Midbrain (tissue), 1 donor: ENCODE results near the gene FNDC3B.

Experiments
- DNase-seq: peaks from one replicate; lab custom pipeline; 2025; lab: John Stamatoyannopoulos, UW

The FNDC3B gene

DNA sequence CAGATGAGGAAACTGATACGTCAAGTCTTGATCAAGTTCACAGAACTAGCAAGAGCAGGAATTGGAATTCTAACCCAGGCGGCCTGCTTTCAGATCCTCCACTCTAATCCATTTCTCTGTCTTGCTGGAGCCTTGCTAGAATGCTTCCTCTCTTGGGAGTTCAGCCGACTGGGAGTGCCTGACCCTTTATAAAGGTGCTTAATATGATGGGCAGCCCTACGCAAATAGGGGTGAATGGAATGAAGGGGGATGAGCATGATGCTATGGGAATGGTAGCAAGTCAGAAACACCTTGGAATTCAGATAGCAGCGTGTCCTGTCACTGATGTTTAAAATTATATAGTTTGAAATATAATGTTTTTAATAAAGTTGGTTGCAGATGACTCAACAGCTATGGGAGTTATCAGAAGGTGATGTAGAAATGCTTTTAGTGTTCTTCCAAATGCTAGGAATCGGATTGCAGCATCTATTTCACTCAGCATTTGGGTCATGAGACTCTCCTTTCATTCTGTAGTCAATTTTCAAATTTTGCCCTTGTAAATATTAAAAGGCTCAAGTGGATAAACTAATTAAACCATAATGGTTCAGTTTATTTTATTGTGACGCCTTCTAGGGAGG is 150.7 kb downstream of the FNDC3B start:
- no peak for DNase-seq

GRCh38 chr3:172190980-172191379 is 151.6 kb downstream of the FNDC3B start:
- DNase-seq: no peak

DNA sequence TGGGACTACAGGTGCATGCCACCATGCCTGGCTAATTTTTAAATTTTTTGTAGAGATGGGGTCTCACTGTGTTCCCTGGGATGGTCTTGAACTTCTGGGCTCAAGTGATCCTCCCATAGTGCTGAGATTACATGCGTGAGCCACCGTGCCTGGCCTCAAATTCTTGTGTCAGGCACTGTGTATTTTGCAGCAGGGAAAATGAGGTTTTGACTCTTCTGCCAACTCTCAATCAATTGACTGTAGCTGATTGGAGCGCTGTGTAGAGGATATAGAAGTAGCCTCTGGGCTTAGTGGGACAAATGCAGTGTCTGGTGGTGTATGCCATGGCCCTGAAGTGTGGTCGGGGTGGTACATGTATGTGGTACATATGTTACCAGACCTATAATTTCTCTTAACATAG is 152.3 kb downstream of the FNDC3B start:
- no peak for DNase-seq

GRCh38 chr3:172192830-172193415 is 153.5 kb downstream of the FNDC3B start:
- DNase-seq: no peak

GRCh38 chr3:172193436-172193835 is 154.1 kb downstream of the FNDC3B start:
- DNase-seq: no peak

DNA sequence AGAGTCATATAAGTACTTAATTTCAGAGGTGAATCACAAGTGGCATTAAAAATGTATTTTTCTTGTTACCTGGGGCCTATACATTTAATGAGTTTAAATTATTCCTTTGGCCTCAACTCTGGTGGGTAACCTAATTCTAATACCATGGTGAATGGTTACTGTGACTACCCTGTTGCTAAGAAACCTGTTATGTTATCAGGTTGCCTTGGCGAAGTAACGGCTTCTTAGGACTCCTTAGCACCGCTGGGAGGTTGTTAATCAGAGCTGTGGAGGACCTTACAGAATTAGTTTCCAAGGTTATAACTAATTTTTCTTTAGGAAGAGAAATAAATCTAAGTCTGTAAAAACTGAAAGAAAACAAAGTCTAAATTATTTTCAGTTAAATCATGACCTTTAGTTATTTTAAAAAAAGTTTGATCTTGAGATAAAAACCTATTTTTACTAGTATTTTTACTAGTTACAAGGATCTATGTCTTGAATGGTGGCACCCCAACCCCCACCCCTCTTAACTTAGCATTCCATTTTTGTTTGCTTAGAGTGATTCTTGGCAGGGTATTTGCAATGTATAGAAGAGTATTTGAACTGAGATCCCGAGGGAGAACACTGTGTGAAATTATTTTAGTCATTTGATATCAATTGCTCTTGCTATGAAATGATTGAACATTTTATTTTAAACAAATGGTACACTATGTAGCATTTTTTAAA is 155.5 kb downstream of the FNDC3B start:
- no peak for DNase-seq

- DNase-seq: no peak
Measured at GRCh38 chr3:172195407-172195754, 156.0 kb downstream of the FNDC3B start.

- no peak for DNase-seq
Measured at GRCh38 chr3:172197344-172197743, 158.0 kb downstream of the FNDC3B start.

DNA sequence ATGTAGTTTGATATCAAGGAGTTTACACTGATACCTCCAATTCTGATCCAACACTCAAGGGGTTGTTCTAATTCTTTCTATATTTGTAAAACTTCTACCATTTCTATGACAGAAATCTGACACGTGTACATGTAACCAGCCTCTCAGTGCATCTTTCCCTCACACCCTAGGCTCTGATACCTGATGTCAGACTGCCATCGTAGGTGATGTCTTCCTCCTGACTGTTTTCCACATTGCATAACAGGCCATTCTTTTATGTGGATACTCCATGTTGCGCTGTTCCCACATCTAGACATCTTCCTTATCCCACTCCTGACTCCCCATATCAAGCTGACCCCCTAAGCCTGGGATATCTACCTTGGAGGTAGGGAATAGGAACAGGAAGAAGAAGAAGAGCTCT is 159.1 kb downstream of the FNDC3B start:
- DNase-seq: no peak

DNA sequence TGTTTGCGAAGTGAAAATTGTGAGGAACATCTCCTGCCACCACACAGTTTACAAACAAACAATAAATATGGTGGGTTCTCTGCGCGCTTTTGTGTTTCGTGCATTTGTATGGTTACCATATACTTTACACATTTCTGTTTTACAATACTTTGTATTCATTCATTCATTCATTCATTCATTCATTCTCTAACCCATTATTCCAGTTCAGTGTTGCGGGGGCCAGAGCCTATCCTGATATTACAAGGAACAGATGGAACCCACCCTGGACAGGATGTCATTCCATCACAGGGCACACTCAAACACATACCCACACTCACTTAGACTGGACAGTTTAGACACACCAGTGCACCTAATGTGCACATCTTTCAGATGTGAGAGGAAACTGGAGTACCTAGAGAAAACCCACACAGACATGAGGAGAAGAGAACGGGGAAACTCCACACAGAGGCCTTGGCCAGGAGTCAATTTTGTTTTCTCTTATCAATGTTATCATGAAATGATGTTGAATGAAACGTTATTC is 160.5 kb downstream of the FNDC3B start:
- DNase-seq: no peak

DNA sequence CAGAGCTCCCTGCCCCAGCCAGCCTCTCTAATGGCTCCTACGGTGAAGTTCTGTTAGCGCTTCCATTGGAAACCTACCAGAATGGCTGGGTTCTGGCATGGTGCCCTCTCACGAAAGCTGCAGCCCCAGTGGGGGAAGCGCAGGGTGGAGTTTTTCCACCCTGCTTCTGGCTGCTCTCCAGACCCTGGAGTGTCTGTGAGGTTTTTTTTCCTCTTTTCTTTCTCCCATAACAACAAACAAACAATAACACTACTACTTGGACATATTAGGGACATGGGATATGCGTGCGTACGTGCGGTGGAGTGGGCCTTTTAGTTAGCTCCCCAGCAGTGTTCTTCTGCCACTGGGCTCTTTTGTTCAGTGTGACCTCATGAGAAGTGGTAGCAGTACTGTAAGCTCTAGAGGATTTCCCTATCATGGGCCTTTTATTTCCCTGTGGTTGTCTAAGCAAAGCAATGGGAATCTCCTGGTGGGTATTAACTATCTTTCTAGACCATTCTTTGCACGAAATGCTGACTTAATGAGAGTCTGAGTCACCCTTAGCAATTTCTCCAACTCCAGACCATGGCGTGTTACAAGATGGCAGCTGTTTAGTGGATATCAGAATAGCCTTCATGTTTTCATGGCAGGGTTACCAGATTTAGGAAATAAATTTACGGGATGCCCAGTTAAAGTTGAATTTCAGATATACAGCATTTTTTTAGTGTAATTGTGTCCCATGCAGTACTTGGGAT is 161.9 kb downstream of the FNDC3B start:
- DNase-seq: peak; percentile 24

DNA sequence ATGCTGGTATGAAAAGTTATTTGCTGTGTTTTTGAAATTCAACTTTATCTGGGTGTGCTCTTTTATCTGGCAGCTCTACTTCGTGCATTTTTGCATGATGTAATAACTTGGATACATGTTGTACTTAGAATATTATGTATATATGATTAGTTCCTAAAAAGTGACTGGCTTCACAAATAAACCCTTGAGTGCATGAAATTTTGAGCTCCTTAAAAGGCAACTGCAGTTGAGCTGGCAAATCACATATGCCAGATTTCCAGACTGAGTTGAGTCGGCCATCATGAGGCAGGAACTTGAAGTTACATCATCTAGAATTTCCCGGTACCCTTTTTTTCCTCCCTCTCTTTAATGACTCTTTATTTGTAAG is 162.5 kb downstream of the FNDC3B start:
- no peak for DNase-seq

DNA sequence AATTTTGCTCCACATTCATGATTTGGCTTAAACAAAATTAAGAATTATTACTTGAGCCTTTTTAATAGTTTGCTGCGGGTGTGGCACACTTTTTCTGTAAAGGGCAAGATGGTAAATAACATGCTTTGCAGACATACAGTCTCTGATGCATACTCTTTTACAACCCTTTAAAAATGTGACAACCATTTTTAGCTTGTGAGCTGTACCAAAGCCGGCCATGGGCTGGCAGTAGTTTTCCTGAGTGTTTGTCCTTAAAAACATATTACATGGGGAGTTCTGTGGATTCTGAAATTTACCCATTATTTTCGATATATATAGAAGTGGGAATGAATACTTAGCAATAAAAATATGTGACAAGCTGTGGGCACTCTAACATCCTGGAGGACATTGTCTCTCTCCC is 163.4 kb downstream of the FNDC3B start:
- no peak for DNase-seq

- DNase-seq: peak; percentile 85
Measured at GRCh38 chr3:172203522-172204258, 164.3 kb downstream of the FNDC3B start.

DNA sequence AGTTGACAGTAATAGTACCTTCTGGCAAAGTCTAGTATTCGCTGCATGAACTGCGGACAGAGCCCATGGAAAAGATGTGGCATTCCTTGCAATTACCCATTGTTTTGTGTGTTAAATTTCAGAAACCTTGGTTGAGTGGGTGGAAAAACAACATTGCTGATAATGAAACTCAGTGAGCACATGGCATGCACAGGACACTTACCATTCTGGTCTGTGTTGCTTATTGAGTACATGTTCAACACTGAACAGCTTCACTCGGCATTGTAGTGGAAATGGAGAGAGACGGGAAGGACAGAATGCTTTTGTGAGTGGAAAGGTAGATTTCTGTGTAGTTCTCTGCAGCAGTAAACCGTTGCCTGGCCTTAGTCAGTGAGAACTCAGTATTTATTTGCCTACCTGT is 165.3 kb downstream of the FNDC3B start:
- no peak for DNase-seq

DNA sequence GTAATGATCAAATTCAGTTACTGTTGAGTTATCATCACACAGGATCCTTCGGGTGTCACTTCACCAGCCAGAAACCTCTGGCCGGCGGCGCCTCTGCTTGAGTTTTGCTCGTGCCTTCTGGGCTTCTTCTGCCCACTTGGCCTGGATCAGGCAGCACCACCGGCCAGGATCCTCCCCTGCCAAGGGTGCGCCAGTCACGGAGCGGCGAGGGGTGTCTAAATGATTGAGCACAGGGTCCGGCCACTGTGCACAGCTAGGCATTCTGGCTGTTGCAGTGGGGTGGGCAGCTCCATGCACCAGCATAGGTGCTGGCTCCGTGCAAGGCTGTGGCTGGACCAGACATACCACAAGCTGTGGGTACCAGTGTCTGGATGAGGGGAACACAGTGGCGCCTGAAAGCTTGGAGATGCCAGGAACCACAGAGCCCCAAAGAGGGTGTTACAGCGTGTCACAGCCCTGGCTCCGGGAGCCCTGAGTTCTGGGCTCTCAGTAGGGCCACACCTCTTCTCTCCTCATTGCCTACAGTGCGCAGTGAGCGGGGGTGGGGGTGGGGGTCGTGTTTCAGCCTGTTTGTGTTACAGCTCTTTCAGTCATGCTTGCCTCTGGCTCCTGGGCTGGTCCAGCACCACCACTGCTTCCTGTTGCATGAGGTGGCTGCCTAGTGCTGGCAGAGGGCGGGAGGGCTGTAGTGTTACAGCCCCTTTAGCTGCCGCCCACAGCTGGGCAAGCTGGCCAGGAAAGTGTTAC is 169.4 kb downstream of the FNDC3B start:
- no peak for DNase-seq

DNA sequence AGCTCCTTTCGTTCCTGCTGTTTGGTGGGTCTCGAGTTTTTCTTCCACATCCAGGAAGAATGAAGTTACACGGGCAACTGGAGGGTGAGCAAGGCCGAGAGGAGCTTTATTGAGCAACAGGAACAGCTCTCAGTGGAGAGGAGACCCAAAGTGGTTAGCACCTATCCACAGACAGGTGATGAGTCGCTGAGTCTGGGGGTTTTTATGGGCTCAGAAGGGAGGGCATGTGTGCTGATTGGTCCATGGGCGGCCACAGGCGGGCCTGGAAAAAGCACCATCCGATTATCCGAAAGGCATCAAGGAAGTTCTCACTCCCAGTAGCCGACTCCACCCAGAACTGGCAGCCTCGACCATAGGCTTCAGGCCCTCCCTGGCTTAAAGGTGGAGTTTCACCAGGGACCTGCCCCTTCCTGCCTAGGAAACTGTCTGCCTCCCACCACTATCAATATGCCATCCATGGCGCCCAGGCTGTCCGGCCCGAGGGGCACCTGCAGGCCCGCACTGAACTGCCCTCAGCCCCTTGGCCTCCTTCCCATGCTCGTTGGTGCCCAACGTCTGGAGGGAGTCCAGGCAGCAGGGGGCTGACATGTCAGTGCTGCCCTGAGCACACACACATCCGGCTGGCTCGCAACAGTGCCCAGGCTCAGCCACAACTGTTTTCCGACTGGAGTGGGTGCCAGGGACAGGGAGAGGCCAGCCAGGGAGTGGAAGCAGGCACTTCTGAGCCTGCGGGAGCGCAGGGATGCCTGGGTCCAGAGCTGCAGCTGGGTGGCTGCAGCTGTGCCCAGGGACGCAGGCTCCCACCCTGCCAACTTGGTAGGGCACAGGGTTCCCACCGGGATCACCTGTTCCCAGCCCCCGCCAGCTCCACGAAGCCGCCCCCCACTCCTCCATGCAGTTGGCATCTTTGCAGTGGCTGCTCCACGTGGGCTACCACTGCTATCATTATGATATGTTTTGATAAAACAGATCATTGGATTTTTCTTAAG is 170.2 kb downstream of the FNDC3B start:
- no peak for DNase-seq

DNA sequence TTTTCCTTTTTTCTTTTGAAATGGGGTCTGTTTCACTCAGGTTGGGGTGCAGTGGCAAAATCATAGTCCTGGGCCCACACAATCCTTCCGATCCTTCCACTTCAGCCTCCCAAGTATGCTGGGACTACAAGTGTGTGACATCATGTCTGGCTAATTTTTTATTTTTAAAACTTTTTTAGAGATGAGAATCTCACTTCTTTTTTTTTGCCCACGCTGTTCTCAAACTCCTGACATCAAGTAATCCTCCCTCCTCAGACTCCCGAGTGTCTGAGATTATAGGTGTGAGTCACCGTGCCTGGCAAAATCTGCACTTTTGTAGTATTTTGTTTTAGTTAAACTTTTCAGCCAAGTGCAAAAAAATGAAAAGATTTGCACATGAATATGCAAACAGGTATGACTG is 171.0 kb downstream of the FNDC3B start:
- DNase-seq: no peak

DNA sequence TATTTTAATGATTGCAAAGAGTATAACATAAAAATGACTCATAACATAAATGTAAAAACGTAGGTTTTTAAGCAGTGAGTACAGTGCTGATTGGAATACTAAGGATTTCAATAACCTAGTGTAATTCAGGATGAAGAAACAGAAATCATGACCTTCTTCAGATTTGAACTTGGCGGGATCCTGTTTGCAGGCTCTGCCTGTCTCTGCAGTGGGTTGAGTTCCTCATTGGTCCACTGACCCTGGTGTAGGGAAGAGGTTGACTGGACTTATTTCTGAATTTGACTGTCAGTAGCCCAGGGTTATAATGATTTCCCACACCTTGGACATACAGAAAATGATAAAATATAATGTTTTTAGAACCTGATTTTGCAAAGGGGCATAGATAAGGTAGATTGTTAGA is 171.7 kb downstream of the FNDC3B start:
- DNase-seq: no peak

- DNase-seq: no peak
Measured at GRCh38 chr3:172213200-172213599, 173.8 kb downstream of the FNDC3B start.
